Measurements from ENCODE around the gene C19orf12. TPM values are rescaled to one million over a fixed set of nuclear protein-coding genes. Genes with fewer than 3 reads are reported as not detected.

C19orf12 gene
- total RNA-seq, 2 donors from 2014 or later: 36.1 to 46.4 TPM

DNA sequence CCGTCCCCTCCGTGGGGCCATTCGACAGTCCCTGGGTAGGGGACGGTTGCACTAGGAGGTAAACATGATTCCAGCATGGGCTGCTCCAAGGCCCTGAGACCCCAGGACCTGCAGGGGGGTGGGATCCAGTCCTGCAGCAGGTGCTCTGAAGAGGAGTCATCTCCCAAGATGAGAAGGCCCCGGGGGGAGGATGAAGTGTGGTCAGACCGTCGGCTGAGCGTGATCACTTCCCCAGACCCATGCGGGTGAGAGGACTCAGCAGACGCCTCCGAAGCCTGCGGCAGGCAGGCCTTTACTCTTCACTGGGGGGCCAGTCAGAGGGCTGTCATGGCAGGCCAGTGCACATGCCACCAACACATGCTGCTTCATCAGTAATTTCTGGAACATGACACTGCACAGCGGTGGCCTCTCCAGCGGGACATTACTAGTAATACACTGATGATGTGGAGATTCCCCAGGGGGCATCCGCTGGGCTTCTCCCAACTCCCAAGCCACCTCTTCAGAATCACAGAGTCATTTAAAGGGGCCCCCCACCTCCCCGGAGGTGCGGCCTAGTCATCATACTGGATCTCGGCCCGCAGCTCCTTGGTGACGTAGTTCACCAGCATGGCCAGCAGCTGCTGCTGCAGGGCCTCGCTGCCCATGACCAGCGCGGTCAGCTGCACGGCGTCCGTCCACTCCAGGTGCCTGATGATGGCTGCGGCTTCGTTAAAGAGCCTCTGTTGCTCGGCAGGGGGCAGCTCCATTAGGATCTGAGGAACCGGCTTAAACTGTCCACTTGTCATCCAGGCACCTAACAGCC is 12.7 kb downstream of the C19orf12 start:
- ATAC-seq (ENCODE audit: insufficient number of reproducible peaks, low FRiP score, low read depth) (no peak), DNase-seq (ENCODE audit: low spot score) (no peak)
- no peaks in the 10 kb centered on the region for H3K9me3 ChIP-seq
- no peak overlapping the region for H3K27ac ChIP-seq
- H3K4me1 ChIP-seq (ENCODE audit: control insufficient read depth in 1 of 2, low read depth in 2 of 2): no peaks in the 10 kb centered on the region
- TF ChIP-seq, protein P1, sequence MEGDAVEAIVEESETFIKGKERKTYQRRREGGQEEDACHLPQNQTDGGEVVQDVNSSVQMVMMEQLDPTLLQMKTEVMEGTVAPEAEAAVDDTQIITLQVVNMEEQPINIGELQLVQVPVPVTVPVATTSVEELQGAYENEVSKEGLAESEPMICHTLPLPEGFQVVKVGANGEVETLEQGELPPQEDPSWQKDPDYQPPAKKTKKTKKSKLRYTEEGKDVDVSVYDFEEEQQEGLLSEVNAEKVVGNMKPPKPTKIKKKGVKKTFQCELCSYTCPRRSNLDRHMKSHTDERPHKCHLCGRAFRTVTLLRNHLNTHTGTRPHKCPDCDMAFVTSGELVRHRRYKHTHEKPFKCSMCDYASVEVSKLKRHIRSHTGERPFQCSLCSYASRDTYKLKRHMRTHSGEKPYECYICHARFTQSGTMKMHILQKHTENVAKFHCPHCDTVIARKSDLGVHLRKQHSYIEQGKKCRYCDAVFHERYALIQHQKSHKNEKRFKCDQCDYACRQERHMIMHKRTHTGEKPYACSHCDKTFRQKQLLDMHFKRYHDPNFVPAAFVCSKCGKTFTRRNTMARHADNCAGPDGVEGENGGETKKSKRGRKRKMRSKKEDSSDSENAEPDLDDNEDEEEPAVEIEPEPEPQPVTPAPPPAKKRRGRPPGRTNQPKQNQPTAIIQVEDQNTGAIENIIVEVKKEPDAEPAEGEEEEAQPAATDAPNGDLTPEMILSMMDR (IDR thresholded peaks at IDR 0.05): no peak
- no peak overlapping the region for H3K4me3 ChIP-seq
- peaks cover 9% of the 10 kb centered on the region for H3K36me3 ChIP-seq
- H3K27me3 ChIP-seq (replicated peaks; ENCODE audit: insufficient read depth): no peaks in the 10 kb centered on the region

DNA sequence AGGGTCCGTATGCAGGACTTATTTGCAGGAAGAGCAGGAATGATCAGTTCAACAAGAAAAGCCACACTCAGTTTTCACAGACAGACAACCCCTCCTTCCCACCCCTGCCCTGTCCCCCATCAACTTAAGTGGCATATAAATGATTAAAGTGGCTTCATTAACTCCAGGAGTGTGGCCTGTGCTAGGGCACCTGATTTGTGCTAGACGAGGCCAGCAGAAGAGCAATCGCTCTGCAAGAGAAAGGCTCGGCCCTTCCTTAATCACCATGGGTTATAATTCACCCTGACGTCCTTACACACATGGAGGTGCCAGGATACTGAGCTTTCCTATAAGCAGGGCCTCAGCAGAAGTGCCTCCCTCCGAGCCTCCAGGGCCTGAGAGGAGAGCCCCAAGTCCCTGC is 14.6 kb downstream of the C19orf12 start:
- Histone ChIP-seq H3K4me3 (no peak overlapping the region), H3K27me3 (replicated peaks; ENCODE audit: insufficient read depth) (no peaks in the 10 kb centered on the region), H3K4me1 (ENCODE audit: control insufficient read depth in 1 of 2, low read depth in 2 of 2) (no peaks in the 10 kb centered on the region), H3K27ac (no peak overlapping the region), H3K36me3 (peaks cover 6% of the 10 kb centered on the region), H3K9me3 (no peaks in the 10 kb centered on the region)
- ATAC-seq (ENCODE audit: insufficient number of reproducible peaks, low FRiP score, low read depth) (no peak), DNase-seq (ENCODE audit: low spot score) (no peak)
- TF ChIP-seq, protein P1 (IDR thresholded peaks at IDR 0.05): no peak

DNA sequence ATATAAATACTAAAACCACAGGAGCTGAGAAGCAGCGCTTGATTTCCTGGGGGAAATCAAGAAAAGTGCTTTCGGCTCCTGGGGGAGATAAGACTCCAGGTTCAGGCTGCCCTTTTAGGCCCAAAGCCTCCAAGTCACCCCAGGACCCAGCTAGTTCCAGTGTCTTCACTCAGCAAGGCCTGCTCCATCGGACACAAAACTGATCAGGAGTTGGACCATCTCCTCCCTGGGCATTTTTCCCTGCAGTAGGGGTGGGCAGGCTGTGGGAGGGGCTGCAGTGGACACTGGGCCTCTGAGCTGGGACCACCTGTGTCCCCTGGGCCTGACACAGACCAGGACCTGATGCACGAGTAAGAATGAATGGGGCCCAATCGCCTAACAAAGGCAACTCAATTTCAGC is 15.2 kb downstream of the C19orf12 start:
- DNase-seq (ENCODE audit: low spot score) (no peak), ATAC-seq (ENCODE audit: insufficient number of reproducible peaks, low FRiP score, low read depth) (no peak)
- Histone ChIP-seq H3K27me3 (replicated peaks; ENCODE audit: insufficient read depth) (no peaks in the 10 kb centered on the region), H3K36me3 (peaks cover 6% of the 10 kb centered on the region), H3K4me1 (ENCODE audit: control insufficient read depth in 1 of 2, low read depth in 2 of 2) (peaks cover 0 to 3% of the 10 kb centered on the region in 2 donors), H3K4me3 (no peak overlapping the region), H3K27ac (no peak overlapping the region), H3K9me3 (no peaks in the 10 kb centered on the region)
- TF ChIP-seq, protein P1 (IDR thresholded peaks at IDR 0.05): no peak

DNA sequence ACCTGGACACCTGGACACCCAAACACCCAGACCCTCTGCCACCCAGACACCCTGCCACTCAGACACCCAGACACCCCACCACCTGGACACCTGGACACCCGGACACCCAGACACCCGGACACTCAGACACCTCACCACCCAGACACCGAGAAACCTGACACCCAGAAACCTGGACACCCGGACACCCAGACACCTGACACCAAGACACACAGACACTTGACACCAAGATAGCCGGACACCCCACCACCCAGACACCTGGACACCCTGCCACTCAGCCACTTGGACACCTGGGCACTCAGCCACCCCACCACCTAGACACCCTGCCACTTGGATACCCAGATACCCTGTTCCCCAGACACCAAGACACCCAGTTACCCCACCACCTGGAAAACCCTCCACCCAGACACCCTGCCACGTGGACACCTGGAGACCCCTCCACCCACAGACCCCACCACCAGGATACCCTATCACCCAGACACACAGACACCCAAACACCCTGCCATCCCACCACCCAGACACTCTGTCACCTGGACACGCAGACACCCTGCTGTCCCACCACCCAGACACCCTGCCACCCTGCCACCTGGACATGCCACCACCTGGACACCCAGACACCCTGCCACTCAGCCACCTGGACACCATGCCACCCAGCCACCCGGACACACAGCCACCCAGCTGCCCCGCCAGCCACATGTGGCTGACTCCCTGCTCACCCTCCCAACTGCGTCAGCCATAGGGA is 17.4 kb downstream of the C19orf12 start:
- TF ChIP-seq, protein P1 (IDR thresholded peaks at IDR 0.05): no peak
- Histone ChIP-seq H3K27ac (no peak overlapping the region), H3K4me1 (ENCODE audit: control insufficient read depth in 1 of 2, low read depth in 2 of 2) (peaks cover 0 to 15% of the 10 kb centered on the region in 2 donors), H3K27me3 (replicated peaks; ENCODE audit: insufficient read depth) (no peaks in the 10 kb centered on the region), H3K9me3 (no peaks in the 10 kb centered on the region), H3K36me3 (no peaks in the 10 kb centered on the region), H3K4me3 (no peak overlapping the region)
- DNase-seq (ENCODE audit: low spot score) (no peak), ATAC-seq (ENCODE audit: insufficient number of reproducible peaks, low FRiP score, low read depth) (no peak)

DNA sequence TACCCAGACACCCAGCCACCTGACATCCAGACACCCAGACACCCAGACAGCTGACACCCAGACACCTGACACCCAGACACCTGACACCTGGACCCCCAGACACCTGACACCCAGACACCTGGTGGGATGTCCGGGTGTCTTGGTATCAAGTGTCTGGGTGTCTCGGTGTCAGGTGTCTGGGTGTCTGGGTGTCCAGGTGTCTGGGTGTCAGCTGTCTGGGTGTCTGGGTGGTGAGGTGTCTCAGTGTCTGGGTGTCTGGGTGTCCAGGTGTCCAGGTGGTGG is 18.6 kb downstream of the C19orf12 start:
- H3K4me3 ChIP-seq: no peak overlapping the region
- ATAC-seq (ENCODE audit: insufficient number of reproducible peaks, low FRiP score, low read depth) (no peak), DNase-seq (ENCODE audit: low spot score) (no peak)
- H3K4me1 ChIP-seq (ENCODE audit: control insufficient read depth in 1 of 2, low read depth in 2 of 2): peaks cover 0 to 15% of the 10 kb centered on the region in 2 donors
- TF ChIP-seq, protein P1 (IDR thresholded peaks at IDR 0.05): no peak
- no peak overlapping the region for H3K27ac ChIP-seq
- no peaks in the 10 kb centered on the region for H3K9me3 ChIP-seq
- no peaks in the 10 kb centered on the region for H3K27me3 ChIP-seq (replicated peaks; ENCODE audit: insufficient read depth)
- H3K36me3 ChIP-seq: no peaks in the 10 kb centered on the region
